Measurements from ENCODE around the gene DDAH1.

The DDAH1 gene

DNA sequence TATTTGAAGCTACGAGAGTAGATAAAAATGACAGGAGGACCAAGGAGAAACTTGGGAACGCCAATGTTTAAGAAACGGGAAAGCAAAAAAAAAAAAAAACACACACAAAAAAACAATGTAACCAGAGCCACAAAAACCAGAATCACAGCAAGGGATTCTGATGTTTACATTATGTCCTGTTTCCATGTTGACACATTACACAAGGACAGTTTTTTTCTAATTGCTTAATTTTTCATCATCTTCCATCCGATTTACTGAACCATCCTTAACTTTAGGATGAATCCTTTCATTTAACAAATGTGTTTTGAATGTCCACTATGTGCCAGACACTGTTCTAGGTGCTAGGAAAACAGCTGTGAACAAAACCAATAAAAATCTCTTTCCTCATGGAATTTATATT is 187.2 kb downstream of the DDAH1 start:
- no peak for DNase-seq (ENCODE audit: low read depth in 1 of 2, low spot score in 1 of 2)

DNA sequence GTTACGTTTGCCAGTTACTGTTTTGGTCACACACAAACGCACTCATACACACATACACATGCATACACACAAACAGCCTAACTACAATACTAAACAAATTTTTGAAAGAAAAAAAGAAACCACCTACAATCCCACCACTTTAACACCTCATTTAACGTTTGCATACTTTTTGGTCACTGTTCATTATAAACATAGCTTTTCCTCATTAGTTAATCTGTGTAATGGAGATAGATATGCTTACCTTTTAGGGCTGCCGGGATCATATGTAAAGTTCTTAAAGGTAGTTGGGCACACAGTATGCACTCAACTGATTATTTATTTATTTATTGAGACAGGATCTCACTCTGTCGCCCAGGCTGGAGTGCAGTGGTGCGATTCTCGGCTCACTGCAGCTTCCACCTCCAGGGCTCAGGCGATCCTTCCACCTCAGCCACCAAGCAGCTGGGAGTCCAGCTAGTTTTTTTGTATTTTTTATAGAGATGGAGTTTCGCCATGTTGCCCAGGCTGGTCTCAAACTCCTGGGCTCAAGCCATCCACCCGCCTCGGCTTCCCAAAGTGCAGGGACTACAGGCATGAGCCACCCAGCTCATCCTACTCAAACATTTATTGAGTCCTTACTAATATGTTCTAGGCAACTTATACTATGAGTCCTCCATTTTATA is 187.8 kb downstream of the DDAH1 start:
- no peak for DNase-seq (ENCODE audit: low read depth in 1 of 2, low spot score in 1 of 2)

DNA sequence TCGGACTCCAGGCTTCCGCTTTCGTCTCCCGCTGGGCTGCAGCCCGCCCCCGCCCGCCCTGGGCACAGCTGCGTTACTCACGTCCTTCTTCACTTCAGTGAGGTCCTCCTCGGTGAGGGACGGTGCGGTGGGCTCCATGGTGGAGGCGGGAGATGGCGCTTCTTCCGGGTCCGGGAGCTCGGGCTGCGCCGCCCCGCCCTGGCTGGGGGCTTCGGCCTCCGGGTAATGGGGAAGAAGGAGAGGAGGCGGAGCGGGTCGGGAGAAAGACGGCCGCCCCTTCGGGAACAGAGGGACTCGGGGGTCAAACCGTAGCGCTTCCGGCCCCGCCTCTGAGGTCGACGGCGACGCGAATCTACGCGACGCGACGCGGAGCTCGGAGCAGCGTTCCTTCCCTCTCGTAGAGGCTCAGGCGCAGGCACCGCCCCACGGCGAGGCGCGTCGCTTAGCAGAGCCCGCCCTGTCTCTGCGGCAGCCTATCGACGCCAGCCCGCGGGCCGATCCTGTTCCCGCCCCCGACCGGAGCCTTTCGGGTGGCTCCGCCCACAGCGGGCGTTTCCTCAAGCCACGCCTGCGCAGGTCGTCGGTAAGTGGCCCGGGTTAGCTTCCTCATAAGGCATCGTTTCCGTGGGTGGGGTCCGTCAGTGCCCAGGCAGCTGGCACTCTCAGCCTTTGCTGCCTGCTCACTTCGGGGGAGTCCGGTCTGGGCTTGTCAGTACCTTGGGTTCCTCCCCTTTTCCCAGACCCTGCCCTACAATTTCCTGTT is 188.6 kb downstream of the DDAH1 start, which contains the start of gene BCL10:
TSS of gene BCL10 (minus strand) at position 418 of the 763 bp plus-strand sequence. CDS start at position 138, 280 bp downstream.
- DNase-seq (ENCODE audit: low read depth in 1 of 2, low spot score in 1 of 2): peak; percentile 93 to 95

DNA sequence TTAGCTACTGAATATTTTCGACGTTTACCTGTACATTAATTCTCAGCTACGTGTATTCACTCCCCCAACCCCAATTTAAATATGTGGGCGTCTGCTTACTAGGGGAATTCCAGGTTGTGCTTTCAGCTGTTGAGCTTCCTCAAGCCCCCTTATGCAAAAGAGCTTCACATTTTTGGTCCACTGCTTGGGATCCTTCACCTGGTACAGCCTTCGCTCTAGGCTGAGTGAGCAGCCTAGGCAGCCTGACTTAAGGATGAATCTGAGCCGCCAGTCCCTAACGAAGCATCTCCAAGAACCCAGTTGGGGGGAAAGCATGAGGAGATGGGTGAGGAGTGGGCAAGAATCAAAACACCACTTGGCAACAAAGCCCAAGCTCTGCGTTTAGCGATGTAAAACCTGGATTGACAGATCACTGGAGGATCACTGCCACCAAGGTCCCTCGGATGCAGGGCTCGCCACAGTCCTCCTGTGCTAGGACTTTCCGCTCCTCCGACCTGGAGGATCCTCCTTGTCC is 189.2 kb downstream of the DDAH1 start:
- no peak for DNase-seq (ENCODE audit: low read depth in 1 of 2, low spot score in 1 of 2)

DNA sequence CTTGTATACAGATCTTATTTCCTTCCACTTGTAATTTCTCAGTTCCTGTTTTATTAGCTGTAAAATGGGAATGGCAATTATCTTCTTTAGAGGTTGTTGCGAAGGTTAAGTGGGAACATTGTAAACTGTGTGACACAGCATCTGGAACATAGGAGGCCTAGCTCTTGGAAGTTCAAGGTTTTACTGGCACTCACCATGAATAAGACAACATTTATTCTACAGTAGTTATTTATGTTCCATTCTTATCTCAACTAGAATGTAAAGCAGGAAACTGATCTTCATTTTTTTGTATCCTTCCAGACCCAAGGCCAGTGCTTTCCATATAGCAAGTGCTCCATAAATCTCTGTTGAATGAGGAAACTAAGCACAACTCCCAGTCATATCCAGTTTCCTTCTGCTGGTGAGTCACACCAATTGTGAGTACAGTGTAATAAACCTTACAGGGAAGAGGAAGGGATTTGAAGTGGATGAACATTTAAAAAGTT is 189.9 kb downstream of the DDAH1 start:
- DNase-seq (ENCODE audit: low read depth in 1 of 2, low spot score in 1 of 2): no peak

DNA sequence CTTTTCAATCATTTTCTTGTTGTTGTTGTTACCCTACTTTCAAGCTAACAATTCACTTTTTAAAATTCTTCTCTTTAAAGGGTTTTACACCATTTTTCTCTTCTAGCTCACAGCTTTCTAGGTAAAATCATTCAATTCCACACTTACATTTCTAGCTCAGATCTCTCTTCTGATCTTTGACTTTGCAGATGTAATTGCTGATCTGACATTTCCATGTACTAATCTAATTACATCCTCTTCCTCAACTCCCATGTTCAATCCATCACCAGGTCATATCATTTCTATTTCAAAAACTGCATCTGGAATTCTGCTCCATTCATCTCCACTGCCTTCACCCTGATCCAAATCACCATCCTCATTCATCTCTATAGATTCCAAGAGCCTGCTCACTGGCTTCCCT is 191.6 kb downstream of the DDAH1 start:
- no peak for DNase-seq (ENCODE audit: low read depth in 1 of 2, low spot score in 1 of 2)

DNA sequence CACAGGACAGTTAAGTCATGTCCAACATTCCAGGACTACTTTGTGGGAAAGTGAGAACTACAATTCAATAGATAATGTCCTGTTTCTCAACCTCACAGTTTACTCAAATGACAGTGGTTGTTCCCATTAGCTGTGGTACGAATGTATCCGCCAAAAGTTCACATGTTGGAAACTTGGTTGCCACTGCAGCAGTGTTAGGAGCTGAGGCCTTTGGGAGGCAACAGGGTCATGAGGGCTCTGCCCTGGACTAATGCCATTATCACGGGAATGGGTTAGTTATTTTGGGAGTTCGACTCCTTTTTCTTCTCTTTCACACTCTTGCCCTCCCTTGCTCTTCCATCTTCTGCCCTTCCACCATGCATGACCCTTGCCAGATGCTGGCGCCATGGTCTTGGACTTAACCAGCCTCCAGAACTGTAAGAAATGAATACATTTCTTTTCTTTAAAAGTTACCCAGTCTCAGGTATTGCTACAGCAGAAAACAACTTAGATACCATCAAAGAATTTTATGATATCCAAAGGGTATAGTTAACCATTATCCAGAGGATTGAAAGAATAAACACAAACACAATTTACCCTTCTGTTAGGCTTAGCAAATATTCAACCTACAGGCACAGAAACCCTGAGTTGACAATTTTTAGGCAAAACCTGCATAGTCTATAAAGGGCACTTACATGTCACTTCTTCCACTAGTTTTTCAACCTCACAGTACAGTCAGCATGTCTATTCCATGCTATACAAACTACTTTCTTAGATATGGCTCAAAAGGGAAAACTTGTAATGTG is 196.0 kb downstream of the DDAH1 start:
- DNase-seq (ENCODE audit: low read depth in 1 of 2, low spot score in 1 of 2): no peak

Data from activated T-helper 1 cell treated with anti-CD3 and anti-CD28 coated beads, Interleukin-2, amount 50 U/mL, for 16 hours (primary cell).